ENCODE results near the gene BCL7B.

DNA sequence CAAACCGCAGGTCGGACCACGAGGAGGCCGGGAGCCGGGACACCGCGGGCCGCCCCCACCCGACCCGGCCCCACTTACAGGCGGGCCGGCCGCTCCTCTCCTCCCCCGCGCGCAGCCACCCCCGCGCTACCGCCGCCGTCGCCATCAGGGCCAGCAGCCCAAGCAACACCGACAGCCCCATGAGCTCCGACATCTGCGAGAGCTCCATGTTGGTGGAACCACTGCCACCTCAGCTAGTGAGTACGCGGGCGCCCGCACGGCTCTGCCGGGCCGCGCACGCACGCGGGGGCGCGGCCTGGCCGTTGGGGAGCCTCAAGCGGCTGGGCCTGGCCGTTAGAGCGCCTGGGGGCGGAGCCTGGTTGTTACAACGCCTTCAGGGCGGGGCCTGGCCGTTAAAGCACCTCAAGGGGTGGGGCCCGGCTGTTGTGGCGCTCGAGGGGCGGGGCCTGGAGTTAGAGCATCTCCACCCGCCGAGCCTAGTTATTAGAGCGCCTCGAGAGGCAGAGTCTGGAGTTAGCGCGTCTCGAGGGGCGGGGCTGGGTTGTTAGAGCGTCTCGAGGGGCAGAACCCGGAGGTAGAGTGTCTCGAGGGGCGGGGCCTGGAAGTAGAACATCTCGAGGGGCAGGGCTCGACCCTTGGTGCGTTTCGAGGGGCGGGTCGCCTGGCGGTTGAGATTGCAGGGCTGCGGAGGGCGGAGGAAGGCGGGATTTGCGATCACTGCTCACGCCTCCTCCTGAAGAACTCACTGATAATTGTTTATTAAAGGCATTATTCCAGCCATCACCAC is 21.0 kb upstream of the BCL7B start, which contains the start of gene TBL2:
- TF ChIP-seq HOXA7 (CRISPR knock-in tag; IDR thresholded peaks at IDR 0.05; ENCODE audit: borderline replicate concordance) (no peak), ZNF274 (IDR thresholded peaks at IDR 0.05; ENCODE audit: low read length) (no peak), ZNF274 (tag by site-specific recombination; IDR thresholded peaks at IDR 0.05; ENCODE audit: borderline replicate concordance) (no peak)
